A549 (cell line): Measurements from ENCODE around the gene TGFBR3.

Experiments used
- GATA3 ChIP-seq: IDR thresholded peaks from 2 replicates; pipeline ENCODE4 v1.6.1; 2012; ENCODE audit warnings: borderline replicate concordance
- HOXA7 ChIP-seq: fragments of 250-450 bp; sonication (Bioruptor Pico); IDR thresholded peaks from 2 replicates; pipeline ENCODE4 v1.5.0; 2020; ENCODE audit warnings: mild to moderate bottlenecking, moderate library complexity
- POLR2A ChIP-seq: IDR thresholded peaks from 2 replicates; pipeline ENCODE4 v1.6.1; 2012; ENCODE audit warnings: mild to moderate bottlenecking, low read length

- TF ChIP-seq POLR2A (no peak), HOXA7 (CRISPR knock-in tag) (no peak), GATA3 (no peak)
Observed at GRCh38 chr1:91791691-91792488, 94.1 kb downstream of the TGFBR3 start.
